ENCODE data around the gene SCLT1. TPM values are rescaled to one million over a fixed set of nuclear protein-coding genes. Genes with fewer than 3 reads are reported as not detected.

SCLT1 gene
- total RNA-seq, 2 donors from 2014 or later: 11.4 to 12.0 TPM

DNA sequence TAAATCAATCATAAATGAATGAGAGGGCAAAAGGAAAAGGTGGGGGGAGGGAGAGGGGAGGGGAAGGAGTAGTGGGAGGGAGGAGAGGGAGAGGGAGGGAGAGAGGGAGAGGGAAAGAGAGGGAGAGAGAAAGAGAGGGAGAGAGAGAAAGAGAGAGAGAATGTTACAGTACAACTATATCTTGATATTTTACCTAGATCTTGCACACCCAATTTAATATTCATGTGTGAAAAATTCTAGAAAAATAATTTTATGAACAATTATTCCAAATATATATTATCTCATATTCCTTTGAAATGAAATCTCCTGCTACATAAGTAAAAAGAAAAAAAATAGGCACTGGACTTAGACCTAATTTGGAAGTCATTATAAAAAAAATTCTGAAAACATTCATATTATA lies 120.0 kb downstream of the SCLT1 start:
- H3K27me3 ChIP-seq (ENCODE audit: control insufficient read depth, insufficient read depth, low read length, poor library complexity, severe bottlenecking): no peaks in the 10 kb centered on the region
- Mint-ChIP-seq H3K4me3 (no peak overlapping the region), H3K4me1 (no peaks in the 10 kb centered on the region), H3K36me3 (ENCODE audit: low read depth) (peaks cover 6% of the 10 kb centered on the region), H3K27me3 (ENCODE audit: insufficient read depth) (no peaks in the 10 kb centered on the region), H3K9me3 (no peaks in the 10 kb centered on the region), H3K27ac (no peak overlapping the region)
- no peak for DNase-seq
- peaks cover 3% of the 10 kb centered on the region for H3K36me3 ChIP-seq (ENCODE audit: control insufficient read depth, insufficient read depth, low read length)
- H3K4me3 ChIP-seq (ENCODE audit: low read length): no peak overlapping the region
- TF ChIP-seq, protein P1, sequence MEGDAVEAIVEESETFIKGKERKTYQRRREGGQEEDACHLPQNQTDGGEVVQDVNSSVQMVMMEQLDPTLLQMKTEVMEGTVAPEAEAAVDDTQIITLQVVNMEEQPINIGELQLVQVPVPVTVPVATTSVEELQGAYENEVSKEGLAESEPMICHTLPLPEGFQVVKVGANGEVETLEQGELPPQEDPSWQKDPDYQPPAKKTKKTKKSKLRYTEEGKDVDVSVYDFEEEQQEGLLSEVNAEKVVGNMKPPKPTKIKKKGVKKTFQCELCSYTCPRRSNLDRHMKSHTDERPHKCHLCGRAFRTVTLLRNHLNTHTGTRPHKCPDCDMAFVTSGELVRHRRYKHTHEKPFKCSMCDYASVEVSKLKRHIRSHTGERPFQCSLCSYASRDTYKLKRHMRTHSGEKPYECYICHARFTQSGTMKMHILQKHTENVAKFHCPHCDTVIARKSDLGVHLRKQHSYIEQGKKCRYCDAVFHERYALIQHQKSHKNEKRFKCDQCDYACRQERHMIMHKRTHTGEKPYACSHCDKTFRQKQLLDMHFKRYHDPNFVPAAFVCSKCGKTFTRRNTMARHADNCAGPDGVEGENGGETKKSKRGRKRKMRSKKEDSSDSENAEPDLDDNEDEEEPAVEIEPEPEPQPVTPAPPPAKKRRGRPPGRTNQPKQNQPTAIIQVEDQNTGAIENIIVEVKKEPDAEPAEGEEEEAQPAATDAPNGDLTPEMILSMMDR (conservative IDR thresholded peaks at IDR 0.05): no peak
- H3K9ac ChIP-seq (ENCODE audit: extremely low read depth, low read length, poor library complexity, severe bottlenecking): no peak overlapping the region
- H3K27ac ChIP-seq (ENCODE audit: low read depth, low read length): no peak overlapping the region
- no peaks in the 10 kb centered on the region for H3K4me1 ChIP-seq (ENCODE audit: control insufficient read depth, insufficient read depth, low read length)
- H3K9me3 ChIP-seq (ENCODE audit: control insufficient read depth, low read length): no peaks in the 10 kb centered on the region

DNA sequence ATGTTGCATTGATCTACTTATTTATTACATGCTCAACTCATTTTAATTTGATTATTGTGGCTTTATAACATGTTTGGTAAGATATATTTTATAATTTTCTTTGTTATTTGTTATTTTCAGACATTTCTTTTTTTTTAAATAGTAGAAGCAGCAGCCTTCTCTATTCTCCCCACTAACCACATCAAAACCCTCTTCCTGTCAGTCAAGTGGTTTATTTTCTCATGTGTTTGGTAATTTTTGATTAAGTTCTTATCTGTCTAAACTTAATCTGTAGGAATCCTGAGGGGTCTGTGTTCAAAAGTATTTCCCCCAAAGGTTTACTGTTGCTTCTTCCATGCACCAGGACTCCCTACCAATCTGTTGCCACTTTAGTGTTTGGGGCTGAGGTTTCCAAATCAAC lies 131.9 kb downstream of the SCLT1 start:
- TF ChIP-seq, protein P1 (conservative IDR thresholded peaks at IDR 0.05): no peak
- no peaks in the 10 kb centered on the region for H3K4me1 Mint-ChIP-seq
- Histone ChIP-seq H3K9me3 (ENCODE audit: control insufficient read depth, low read length) (no peaks in the 10 kb centered on the region), H3K4me1 (ENCODE audit: control insufficient read depth, insufficient read depth, low read length) (no peaks in the 10 kb centered on the region), H3K27me3 (ENCODE audit: control insufficient read depth, insufficient read depth, low read length, poor library complexity, severe bottlenecking) (no peaks in the 10 kb centered on the region), H3K9ac (ENCODE audit: extremely low read depth, low read length, poor library complexity, severe bottlenecking) (no peak overlapping the region), H3K4me3 (ENCODE audit: low read length) (no peak overlapping the region), H3K27ac (ENCODE audit: low read depth, low read length) (no peak overlapping the region), H3K36me3 (ENCODE audit: control insufficient read depth, insufficient read depth, low read length) (no peaks in the 10 kb centered on the region)
- H3K27ac Mint-ChIP-seq: no peak overlapping the region
- H3K9me3 Mint-ChIP-seq: no peaks in the 10 kb centered on the region
- H3K36me3 Mint-ChIP-seq (ENCODE audit: low read depth): no peaks in the 10 kb centered on the region
- DNase-seq: no peak
- H3K4me3 Mint-ChIP-seq: no peak overlapping the region
- no peaks in the 10 kb centered on the region for H3K27me3 Mint-ChIP-seq (ENCODE audit: insufficient read depth)

DNA sequence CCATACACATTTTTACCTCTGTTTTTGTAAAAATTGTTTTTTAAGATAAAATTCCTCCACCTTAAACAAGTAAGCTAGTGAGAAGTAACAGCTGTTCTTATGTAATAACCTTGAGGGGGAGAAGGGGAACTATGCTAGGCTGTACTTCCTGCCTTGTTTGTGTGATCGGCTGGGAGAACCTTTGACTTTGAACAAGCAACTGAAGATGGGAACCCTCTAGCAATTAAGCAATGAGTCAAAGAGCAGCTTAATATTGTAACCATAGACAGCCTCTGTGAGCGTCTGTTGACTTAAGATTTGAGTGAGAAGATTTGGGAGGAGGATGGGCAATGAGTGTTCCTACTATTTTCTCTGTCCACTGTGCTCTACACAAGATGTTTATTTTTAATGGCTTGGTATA lies 135.1 kb downstream of the SCLT1 start:
- Mint-ChIP-seq H3K4me3 (no peak overlapping the region), H3K27ac (no peak overlapping the region), H3K9me3 (no peaks in the 10 kb centered on the region), H3K4me1 (no peaks in the 10 kb centered on the region), H3K36me3 (ENCODE audit: low read depth) (peaks cover 2% of the 10 kb centered on the region), H3K27me3 (ENCODE audit: insufficient read depth) (no peaks in the 10 kb centered on the region)
- no peaks in the 10 kb centered on the region for H3K4me1 ChIP-seq (ENCODE audit: control insufficient read depth, insufficient read depth, low read length)
- H3K27ac ChIP-seq (ENCODE audit: low read depth, low read length): no peak overlapping the region
- no peaks in the 10 kb centered on the region for H3K9me3 ChIP-seq (ENCODE audit: control insufficient read depth, low read length)
- H3K27me3 ChIP-seq (ENCODE audit: control insufficient read depth, insufficient read depth, low read length, poor library complexity, severe bottlenecking): no peaks in the 10 kb centered on the region
- DNase-seq: no peak
- no peaks in the 10 kb centered on the region for H3K36me3 ChIP-seq (ENCODE audit: control insufficient read depth, insufficient read depth, low read length)
- TF ChIP-seq, protein P1 (conservative IDR thresholded peaks at IDR 0.05): no peak
- no peak overlapping the region for H3K9ac ChIP-seq (ENCODE audit: extremely low read depth, low read length, poor library complexity, severe bottlenecking)
- H3K4me3 ChIP-seq (ENCODE audit: low read length): no peak overlapping the region
- 92 to 100% methylated on average over 1 to 2 of the region's 2 CpGs for WGBS, 2 experiments (ENCODE audit: insufficient coverage in 1 of 2, insufficient read length in 1 of 2)

Data from endodermal cell (in vitro differentiated cells).